GM19035 (cell line): Measurements from ENCODE around the gene C2orf68.
"Not testable (repeated sequence)": the region's sequence is repeated elsewhere in the genome, so short reads cannot be mapped to it uniquely, and the experiment has no call there.

Experiments used
- ATAC-seq: cut with Tn5 transposase; IDR thresholded peaks from one replicate; pipeline ENCODE4 v1.9.1; 2021; ENCODE audit not compliant: unreplicated experiment

C2orf68 gene

DNA sequence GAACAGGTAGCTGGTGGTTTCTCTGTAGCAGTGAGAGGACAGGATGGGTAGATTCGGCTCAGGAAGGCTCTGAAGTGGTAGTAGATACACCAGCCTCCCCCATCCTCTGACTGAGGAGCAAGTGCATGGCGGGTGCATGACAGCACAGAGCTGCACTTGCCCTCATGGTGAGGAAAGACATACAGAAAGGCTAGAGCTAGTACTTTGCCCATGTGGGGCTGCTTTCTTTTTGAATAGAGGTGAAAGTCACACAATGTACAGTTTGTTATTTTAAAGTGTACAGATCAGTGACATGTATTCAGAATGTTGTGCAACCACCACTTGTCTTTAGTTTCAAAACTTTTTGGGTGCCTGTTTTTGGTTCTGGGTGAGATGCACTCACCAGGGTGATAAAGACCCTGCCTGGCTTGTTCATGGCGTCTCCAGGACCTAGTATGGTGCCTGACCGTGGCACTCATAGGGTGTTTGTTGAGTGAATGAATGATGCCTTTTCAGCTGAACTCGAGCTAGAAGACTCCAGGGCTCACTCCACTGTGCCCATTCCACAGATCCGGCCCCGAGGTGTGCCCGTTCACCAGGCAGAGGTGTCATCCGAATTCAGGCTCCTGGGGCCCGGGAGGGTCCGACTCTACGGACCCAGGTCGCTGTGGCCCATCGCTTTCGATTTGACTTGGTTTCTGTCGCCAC is 28.1 kb downstream of the C2orf68 start:
- ATAC-seq = peak; percentile 54

DNA sequence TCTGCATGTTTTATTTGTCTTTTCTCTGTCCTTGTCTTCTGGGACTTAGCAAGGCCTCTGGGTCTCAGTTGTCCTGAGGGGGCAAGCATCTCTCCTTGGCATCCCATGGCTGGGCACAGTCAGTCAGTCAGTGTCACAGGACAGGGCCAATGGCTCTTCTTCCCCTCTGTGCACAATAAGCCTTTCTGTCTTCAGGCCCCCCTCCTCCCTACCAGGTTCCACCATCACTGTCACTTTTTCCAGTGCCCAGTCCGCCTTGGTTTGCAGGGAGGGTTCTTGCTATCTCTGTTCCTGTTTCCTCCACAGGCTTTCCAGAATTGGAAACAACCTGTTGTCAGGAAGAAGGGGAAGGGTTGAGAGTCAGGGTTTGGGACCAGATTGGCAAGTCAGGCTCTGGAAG is 29.4 kb downstream of the C2orf68 start:
- no peak for ATAC-seq

DNA sequence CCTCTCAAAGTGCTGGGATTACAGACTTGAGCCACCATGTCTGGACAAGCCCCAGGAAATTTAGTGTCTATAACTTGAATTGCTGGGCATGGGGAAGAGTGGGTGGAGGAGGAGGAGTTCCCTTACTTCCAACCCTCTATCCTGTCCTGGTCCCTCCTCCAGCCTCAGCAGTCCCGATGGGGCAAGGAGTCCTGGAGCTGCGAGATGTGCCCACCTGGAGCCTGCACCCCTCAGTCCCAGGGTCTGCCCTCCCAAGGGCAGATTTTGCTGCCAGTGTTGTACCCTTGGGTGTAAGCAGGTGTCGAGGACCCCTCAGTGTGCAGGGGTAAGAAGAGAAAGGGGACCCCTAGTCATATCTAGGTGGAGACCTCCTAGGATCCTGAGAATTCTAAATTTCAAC is 31.7 kb downstream of the C2orf68 start:
- ATAC-seq = no peak

DNA sequence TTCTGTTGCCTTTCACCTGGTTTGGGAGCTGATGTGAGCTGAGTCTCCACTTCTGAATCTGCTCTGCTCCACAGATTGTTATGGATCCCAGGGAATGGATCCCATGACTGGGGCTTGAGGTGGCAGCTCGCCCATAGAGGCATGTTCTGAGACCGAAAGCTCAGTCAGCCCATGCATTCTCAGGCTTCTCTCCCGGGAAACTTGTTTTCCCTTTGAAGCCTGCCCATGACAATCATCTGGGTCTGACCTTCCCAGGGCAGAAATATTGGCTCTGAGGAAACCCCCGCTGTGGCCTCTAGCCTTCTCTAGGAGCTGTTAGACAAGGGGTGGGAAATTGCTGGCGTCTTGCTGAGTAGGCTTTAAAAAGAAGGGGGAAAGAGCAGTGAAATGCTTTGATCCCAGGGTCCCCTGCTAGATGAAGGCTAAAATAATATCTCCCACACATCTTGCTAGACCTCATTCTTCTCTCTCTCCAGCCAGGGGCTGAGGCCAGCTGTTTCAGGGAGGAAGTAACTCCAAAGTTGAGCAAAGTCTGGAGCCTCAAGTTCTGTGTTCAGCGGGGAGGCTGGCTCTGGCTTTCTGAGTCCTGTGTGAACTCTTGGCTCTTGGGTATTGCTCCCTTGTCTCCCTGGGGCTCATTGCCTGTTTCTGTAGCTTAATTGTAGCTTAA is 32.5 kb downstream of the C2orf68 start:
- ATAC-seq = no peak

DNA sequence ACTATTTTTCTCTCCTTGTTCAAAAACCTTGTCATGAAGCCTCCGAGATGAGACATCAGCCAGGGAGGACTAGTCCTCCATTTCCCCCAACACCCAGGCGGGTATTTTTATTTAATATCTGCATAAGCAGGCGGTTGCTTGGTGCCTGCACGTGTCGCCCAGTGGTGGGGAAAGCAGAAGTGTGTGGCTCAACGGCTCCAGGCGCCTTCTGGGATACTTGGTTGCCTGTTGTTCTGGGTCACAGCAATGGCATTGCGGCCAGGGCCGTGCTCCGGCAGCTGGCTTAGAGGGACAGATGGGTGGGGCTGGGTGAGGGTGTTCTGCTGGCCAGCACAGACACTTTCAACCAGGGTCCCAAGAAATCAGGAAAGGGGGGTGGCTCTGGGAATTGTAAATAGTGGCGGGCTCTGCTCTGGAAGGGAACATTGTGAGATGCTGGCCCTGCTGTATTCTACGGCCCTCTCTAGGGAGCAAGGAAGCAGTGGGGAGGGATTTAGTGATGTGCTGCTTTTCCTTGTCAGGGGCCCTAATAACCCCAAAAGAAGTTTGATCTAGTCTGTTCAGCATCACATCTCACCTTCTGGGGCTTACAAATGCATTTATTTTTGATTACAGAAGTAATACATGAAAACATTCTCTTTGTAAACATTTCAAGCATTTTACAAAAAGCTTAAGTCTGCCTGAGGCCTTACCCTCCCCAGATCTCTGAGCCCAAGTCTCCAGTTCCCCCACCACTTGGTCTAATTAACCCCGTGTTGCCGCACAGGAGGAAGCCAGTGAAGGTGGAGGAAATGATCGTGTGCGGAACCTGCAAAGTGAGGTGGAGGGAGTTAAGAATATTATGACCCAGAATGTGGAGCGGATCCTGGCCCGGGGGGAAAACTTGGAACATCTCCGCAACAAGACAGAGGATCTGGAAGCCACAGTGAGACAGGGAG is 33.4 kb downstream of the C2orf68 start:
- peak; percentile 28 for ATAC-seq

DNA sequence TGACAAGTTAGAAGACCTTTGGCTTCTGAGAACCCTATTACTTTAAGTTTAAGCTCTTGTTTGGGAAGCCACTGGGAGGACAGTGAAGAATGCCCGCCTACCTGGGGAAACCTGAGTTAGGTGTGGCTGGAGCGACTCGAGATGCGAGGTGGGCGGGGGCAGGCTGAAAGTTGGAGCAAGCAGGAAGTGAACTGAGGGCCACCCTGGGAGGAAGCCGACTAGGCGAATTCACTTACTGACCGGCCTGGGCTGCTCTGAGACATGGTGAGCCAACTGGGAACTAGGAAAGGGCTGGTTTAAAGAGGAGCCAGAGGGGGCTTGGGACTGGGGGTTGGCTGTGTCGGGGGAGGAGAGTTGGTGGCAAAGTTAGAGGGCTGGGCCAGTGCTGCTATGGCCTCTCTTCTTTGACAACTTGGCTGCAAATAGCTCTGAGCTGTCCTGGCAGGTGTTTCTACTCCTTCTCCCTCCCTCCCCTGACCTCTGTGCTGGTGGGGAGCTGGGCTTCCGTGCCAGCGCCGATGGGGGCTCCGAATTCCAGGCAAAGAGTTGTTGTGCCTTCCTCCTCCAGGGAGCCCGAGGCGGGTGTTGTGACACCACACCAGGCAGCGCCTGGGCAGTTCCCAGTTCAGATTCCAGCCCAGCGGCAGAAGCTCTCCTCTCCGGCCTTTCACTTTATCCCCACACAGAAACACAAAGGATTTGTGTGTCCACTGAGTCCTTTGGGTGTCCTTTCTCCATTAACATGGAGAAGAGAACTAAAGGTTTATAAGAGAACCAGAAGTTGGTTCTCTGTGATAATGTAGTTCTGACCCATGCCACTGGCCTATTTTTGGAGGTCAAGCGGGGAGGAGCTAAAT is 34.3 kb downstream of the C2orf68 start, which contains the start of gene VAMP8:
TSS of gene VAMP8 (plus strand) at position 201 of the 857 bp plus-strand sequence. CDS start at position 262, 61 bp downstream.
- peak; percentile 77 for ATAC-seq

DNA sequence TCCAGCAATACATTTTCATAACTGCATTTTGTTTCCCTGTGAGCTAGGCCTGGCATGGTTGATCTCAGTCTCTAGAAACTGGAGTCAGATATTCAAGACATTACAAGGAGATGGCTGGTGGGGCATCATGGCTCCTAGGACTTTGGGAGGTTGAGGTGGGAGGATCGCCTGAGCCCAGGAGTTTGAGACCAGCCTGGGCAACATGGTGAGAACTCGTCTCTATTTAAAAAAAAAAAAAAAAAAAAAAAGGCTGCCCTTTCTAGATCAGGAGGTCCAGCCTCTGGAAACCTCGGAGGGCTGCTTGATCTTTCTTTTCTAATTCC is 34.8 kb downstream of the C2orf68 start:
- no peak for ATAC-seq

DNA sequence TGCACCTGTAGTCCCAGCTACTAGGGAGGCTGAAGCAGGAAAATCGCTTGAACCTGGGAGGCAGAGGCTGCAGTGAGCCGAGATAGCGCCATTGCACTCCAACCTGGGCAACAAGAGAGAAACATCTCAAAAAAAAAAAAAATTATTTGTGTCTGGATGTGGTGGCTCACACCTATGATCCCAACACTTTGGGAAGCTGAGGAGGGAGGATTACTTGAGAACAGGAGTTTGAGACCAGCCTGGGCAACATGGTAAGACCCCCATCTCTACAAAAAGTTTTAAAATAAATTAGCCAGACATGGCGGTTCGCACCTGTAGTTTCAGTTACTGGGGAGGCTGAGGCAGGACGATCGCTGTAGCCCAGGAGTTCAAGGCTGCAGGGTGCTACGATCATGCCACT is 36.1 kb downstream of the C2orf68 start:
- ATAC-seq = no peak

DNA sequence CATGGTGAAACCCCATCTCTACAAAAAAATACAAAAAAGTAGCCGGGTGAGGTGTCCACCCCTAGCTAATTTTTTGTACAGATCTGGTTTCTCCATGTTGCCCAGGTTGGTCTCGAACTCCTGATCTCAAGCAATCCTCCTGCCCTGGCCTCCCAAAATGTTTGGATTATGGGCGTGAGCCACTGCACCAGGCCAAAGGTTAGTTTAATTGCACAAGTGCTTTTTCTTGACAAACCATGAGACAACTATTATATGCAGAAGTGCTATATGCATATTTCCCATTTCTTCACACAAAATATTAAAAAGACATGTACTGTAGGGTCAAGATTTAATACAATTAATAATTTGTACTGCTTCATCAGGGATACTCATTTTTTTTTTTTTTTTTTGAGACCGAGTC is 45.6 kb downstream of the C2orf68 start:
- no peak for ATAC-seq

DNA sequence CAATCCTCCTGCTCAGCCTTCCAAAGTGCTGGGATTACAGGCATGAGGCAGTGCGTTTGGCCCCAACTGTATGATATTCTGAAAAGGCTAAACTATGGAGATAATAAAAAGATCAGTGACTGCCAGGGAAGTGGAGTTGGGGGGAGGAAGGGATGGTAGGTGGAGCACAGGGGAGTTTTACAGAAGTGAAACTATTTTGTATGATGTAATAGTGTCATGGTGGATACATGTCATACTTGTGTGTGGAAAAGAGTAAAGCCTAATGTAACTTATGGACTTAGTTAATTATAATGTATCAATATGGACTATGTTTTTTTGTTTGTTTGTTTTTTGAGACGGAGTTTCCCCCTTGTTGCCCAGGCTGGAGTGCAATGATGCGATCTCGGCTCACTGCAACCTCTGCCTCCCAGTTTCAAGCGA is 47.7 kb downstream of the C2orf68 start:
- no peak for ATAC-seq

DNA sequence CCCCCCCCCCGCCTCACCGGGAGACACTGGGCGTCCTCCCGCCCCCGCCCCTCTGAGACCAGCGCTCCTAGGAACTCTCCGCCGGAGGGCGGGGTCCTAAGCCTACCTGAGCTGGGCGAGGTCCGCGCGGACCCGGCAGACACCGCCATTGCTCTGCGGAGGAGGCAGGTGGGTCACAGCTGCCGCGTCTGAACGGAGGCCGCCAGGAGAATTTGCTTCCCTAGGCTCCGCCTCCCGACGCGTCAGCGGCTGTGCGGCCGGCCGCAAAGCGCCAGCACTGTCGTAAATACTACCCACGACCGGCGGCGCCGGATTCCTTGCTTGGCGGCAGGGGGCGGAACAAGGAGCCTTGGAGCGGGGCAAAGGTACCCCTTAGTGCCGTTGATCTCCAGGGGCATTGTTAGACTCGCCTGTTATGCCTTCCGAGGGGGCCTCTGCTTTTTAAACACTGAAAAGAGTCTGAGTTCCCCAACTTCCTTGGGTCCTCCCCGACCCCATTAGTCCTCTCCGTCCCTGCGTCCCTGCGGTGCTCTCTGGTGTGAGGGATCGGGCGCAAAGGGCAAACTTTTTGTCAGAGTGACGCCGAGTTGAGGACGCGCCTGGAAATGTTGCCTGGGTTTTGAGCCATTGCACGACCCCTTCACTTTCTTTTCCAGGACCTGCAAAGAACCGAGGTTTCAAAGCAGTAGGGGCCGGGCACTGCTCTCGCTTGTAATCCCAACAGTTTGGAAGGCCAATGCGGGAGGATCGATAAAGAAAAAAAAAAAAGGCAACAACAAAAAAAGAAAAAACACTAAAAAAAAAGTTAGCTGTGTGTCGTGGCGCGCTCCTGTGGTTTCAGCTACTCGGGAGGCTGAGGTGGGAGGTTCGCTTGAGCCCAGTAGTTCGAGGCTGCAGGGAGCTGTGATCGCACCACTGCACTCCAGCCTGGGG is 50.3 kb downstream of the C2orf68 start, which contains the start of gene GGCX:
TSS of gene GGCX (minus strand) at position 214 of the 933 bp plus-strand sequence. CDS start at position 149, 65 bp downstream.
- peak; percentile 93 for ATAC-seq

DNA sequence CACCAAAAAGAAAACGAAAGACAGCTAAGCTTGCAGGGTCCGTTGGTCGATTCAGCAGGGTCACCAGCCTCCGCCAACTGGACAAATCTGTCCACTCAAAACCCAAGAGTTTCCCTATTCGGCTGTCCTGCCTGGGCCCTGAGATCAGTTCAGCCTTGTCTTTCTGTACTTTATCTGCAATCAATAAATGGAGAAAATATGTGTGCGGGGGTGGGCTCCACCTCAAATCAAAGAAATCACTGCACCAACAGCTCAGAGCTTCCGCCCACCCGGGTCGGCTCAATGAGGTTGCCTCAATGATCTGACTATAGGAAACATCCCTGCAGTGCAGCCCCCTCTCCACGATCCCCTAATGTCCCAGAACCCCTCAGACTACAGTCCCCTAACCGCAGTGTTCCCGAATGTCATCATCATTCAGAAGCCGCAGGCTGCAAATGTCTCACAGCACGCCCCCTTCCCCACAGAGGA is 51.0 kb downstream of the C2orf68 start:
- ATAC-seq = peak; percentile 25

DNA sequence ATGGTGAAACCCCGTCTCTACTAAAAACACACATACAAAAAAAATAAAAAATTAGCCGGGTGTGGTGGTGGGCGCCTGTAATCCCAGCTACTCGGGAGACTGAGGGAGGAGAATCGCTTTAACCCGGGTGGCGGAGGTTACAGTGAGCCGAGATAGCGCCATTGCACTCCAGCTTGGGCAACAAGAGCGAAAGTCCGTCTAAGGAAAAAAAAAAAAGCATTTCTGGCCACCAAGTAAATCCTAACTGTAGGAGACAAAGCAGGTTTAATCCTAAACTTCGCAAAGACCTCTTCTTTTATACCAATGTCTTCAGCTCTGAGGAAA is 51.5 kb downstream of the C2orf68 start:
- not testable (repeated sequence) for ATAC-seq

DNA sequence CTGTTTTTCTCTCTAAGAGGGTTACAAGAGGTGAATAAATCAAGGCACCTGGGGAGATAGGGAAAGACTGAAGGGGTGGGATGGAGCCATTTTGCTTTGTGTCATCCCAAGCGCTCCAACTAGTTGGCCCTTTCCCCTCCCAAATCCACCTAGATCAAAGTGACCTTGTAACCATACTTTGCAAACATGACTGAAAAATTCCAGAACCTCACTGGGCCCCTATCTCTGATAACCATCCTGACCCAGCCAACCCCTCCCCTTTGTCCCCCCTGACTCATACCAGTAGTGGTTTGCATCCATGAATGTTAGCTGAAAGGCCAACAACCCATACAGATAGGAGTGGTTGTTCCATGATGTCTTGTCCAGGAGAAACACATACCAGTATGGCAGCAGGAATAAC is 53.7 kb downstream of the C2orf68 start:
- no peak for ATAC-seq

DNA sequence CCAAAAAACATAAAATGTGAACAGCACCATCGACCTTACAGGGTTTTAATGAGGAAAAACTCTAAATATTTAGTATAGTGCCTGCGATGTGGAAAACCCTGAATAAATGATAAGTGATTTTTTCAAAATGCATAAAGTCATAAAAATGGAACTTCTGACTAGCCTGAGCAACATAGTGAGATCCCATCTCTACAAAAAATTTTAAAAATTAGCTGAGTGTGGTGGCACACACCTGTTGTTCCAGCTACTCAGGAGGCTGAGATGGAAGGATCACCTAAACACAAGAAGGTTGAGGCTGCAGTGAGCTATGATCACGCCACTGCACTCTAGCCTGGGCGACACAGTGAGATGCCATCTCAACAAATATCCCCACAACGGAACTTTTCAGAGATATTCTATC is 54.7 kb downstream of the C2orf68 start:
- no peak for ATAC-seq
